Osteoblast (primary cell): ENCODE measurements around the gene ERBB4. TPM values are rescaled to one million over a fixed set of nuclear protein-coding genes. Genes with fewer than 3 reads are reported as not detected.

Experiments used
- DNase-seq: peaks from one replicate; pipeline ENCODE4 v3.0.0; 2011; ENCODE audit warnings: low spot score, mixed read lengths; ENCODE audit not compliant: insufficient read length; ENCODE audit errors: missing footprints
- H2AFZ ChIP-seq: 2 replicates; pipeline ENCODE4 v1.6.0; 2011; ENCODE audit warnings: mild to moderate bottlenecking, low read length
- H3K27ac ChIP-seq: 2 replicates; pipeline ENCODE4 v1.5.1; 2011; ENCODE audit warnings: mild to moderate bottlenecking, low read depth, low read length, moderate library complexity
- H3K27me3 ChIP-seq: 2 replicates; pipeline ENCODE4 v1.6.0; 2012; ENCODE audit warnings: mild to moderate bottlenecking, control low read depth, inconsistent platforms, low read length, moderate library complexity; ENCODE audit not compliant: insufficient read depth
- H3K36me3 ChIP-seq: 2 replicates; pipeline ENCODE4 v1.5.1; 2011; ENCODE audit warnings: mild to moderate bottlenecking, low read length, control low read depth, moderate library complexity; ENCODE audit not compliant: insufficient read depth
- H3K4me1 ChIP-seq: 2 replicates; pipeline ENCODE4 v1.5.1; 2011; ENCODE audit warnings: mild to moderate bottlenecking, low read length, control low read depth, moderate library complexity; ENCODE audit not compliant: insufficient read depth
- H3K4me2 ChIP-seq: 2 replicates; pipeline ENCODE4 v1.6.0; 2011; ENCODE audit warnings: mild to moderate bottlenecking, low read length; ENCODE audit not compliant: insufficient read depth
- H3K4me3 ChIP-seq: fragments of 200-600 bp; sonication (generic); 3 replicates; pipeline ENCODE4 v1.5.1; 2012; ENCODE audit warnings: mild to moderate bottlenecking, low read length, inconsistent platforms; ENCODE audit not compliant: insufficient read depth
- H3K79me2 ChIP-seq: 2 replicates; pipeline ENCODE4 v1.6.0; 2012; ENCODE audit warnings: mild to moderate bottlenecking, low read length, control low read depth, inconsistent platforms; ENCODE audit not compliant: insufficient read depth
- H3K9me3 ChIP-seq: 2 replicates; pipeline ENCODE4 v1.5.1; 2011; ENCODE audit warnings: low read depth, low read length, control low read depth
- H4K20me1 ChIP-seq: 2 replicates; pipeline ENCODE4 v1.6.0; 2012; ENCODE audit warnings: mild to moderate bottlenecking, low read length, control low read depth; ENCODE audit not compliant: insufficient read depth
- total RNA-seq: library from RNA; depleted of rRNA; stranded (reverse); fragments of >200 nt; gene quantifications from 2 replicates; pipeline ENCODE4 v1.2.3, GENCODE V29; 2012
- TF ChIP-seq, protein P1 (sequence below): IDR thresholded peaks from 2 replicates; pipeline ENCODE4 v1.5.1; 2011; ENCODE audit warnings: mild to moderate bottlenecking, low read depth, low read length, moderate library complexity; ENCODE audit errors: extremely low read depth

Gene ERBB4
- total RNA-seq, 1 donor, result under 0.01 TPM

DNA sequence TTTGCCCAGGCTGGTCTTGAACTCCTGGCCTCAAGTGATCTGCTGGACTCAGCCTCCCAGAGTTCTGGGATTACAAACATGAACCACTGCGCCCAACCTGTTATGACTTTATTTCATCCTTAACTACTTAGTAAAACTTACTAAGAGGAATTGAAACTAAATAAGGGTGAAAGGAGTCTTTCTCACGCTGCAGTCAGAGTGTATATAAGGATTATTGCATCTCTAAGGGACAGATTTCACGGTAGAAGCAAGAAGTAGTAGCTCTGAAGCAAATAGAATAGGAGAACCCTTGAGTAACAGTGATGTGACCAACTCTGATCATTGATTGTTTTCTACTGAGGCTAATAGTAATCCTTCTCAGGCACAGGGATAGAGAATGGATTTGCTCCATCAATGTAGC lies 1022.1 kb downstream of the ERBB4 start:
- H3K27me3 ChIP-seq, result no peaks in the 10 kb centered on the region
- no peak overlapping the region for H3K27ac ChIP-seq
- no peaks in the 10 kb centered on the region for H3K9me3 ChIP-seq
- H3K79me2 ChIP-seq, result no peaks in the 10 kb centered on the region
- H3K36me3 ChIP-seq, result no peaks in the 10 kb centered on the region
- no peaks in the 10 kb centered on the region for H4K20me1 ChIP-seq
- peak; percentile 29 for DNase-seq
- no peak overlapping the region for H3K4me2 ChIP-seq
- H2AFZ ChIP-seq, result no peak overlapping the region
- H3K4me3 ChIP-seq, result no peak overlapping the region
- TF ChIP-seq, protein P1, sequence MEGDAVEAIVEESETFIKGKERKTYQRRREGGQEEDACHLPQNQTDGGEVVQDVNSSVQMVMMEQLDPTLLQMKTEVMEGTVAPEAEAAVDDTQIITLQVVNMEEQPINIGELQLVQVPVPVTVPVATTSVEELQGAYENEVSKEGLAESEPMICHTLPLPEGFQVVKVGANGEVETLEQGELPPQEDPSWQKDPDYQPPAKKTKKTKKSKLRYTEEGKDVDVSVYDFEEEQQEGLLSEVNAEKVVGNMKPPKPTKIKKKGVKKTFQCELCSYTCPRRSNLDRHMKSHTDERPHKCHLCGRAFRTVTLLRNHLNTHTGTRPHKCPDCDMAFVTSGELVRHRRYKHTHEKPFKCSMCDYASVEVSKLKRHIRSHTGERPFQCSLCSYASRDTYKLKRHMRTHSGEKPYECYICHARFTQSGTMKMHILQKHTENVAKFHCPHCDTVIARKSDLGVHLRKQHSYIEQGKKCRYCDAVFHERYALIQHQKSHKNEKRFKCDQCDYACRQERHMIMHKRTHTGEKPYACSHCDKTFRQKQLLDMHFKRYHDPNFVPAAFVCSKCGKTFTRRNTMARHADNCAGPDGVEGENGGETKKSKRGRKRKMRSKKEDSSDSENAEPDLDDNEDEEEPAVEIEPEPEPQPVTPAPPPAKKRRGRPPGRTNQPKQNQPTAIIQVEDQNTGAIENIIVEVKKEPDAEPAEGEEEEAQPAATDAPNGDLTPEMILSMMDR, result no peak
- no peaks in the 10 kb centered on the region for H3K4me1 ChIP-seq

DNA sequence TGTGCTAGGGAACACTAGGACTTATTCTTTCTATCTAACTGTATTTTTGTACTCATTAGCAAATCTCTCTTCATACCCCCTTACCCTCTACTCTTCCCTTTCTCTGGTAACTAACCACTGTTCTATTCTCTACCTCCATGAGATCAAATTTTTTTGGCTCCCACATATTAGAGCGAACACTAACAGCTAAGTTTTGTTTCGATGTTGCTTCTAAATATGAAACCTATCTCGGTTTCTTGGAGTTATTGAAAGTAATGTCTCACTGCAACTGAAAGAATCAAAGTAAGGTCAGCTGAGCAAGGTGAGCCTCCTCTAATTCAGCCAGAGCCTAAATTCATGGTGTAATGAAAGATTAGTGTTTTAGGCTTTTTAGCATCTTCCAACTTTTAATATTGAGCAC lies 1024.6 kb downstream of the ERBB4 start:
- Histone ChIP-seq H3K4me2 (no peak overlapping the region), H3K79me2 (no peaks in the 10 kb centered on the region), H3K27me3 (no peaks in the 10 kb centered on the region), H2AFZ (no peak overlapping the region), H3K27ac (no peak overlapping the region), H3K4me3 (no peak overlapping the region), H3K36me3 (no peaks in the 10 kb centered on the region), H3K9me3 (no peaks in the 10 kb centered on the region), H3K4me1 (no peaks in the 10 kb centered on the region), H4K20me1 (no peaks in the 10 kb centered on the region)
- TF ChIP-seq, protein P1, result no peak
- DNase-seq, result no peak

DNA sequence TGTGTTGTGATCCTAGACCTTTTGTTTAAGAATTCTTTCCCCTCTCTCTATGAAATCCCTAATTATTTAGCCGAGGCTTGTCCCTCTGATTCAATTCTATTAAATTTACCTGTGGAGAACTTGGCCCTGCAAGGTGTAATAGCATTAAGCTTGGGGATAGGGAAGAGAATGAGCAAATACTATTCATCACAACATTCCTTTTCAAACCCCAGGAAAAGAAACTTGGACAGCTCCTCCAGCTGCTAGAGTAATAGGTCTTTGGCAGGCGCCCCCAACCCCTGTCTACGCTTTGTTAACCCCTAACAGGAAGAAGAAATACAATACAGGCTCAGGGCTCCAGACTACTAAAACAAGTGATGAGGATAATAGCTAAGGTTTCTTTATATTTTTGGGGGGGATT lies 1025.2 kb downstream of the ERBB4 start:
- DNase-seq, result no peak
- TF ChIP-seq, protein P1, result no peak

DNA sequence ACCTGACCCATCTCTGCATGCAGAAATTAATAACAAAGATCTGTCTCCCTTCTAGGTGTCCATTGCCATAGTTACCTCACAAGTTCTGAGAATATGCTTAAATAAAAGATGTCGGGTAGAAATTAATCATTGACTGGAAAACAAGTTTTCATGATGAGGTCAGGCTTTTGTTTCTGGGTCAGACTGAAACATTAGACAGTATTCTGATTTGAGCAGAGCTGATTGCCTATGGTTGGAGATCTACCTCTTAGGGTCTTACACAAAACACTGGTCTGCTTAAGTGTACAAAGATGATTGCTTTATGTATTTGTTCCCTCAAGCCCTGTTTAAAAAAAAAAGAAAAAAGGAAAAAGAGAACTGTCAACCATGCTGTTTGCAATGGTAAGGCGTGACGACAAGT lies 1025.8 kb downstream of the ERBB4 start:
- H3K79me2 ChIP-seq, result no peaks in the 10 kb centered on the region
- no peaks in the 10 kb centered on the region for H4K20me1 ChIP-seq
- H3K4me3 ChIP-seq, result no peak overlapping the region
- H2AFZ ChIP-seq, result no peak overlapping the region
- TF ChIP-seq, protein P1, result no peak
- H3K4me1 ChIP-seq, result no peaks in the 10 kb centered on the region
- no peaks in the 10 kb centered on the region for H3K9me3 ChIP-seq
- H3K4me2 ChIP-seq, result no peak overlapping the region
- no peaks in the 10 kb centered on the region for H3K36me3 ChIP-seq
- no peak overlapping the region for H3K27ac ChIP-seq
- no peaks in the 10 kb centered on the region for H3K27me3 ChIP-seq
- no peak for DNase-seq

More for the DNA sequence above, 1025.2 kb downstream of the ERBB4 start:
- H3K4me3 ChIP-seq, result no peak overlapping the region
- no peak overlapping the region for H3K4me2 ChIP-seq
- H4K20me1 ChIP-seq, result no peaks in the 10 kb centered on the region
- no peaks in the 10 kb centered on the region for H3K9me3 ChIP-seq
- no peak overlapping the region for H2AFZ ChIP-seq
- H3K36me3 ChIP-seq, result no peaks in the 10 kb centered on the region
- no peaks in the 10 kb centered on the region for H3K4me1 ChIP-seq
- H3K27me3 ChIP-seq, result no peaks in the 10 kb centered on the region
- H3K27ac ChIP-seq, result no peak overlapping the region
- no peaks in the 10 kb centered on the region for H3K79me2 ChIP-seq
